HCT116 (cell line): ENCODE measurements around the gene TIMP4.

Source experiments
- CEBPB ChIP-seq: IDR thresholded peaks from 2 replicates; pipeline ENCODE4 v1.6.1; 2012; ENCODE audit warnings: low read depth
- EZH2 ChIP-seq: fragments of 200-600 bp; sonication (generic); IDR thresholded peaks from 2 replicates; pipeline ENCODE4 v1.6.1; 2017; ENCODE audit warnings: antibody characterized with exemption, mixed run types
- EZH2phosphoT487 ChIP-seq: fragments of 200-600 bp; IDR thresholded peaks from 2 replicates; pipeline ENCODE4 v1.6.1; 2018; ENCODE audit warnings: antibody characterized with exemption, borderline replicate concordance
- POLR2A ChIP-seq: IDR thresholded peaks from 2 replicates; pipeline ENCODE4 v1.7.0; 2011; ENCODE audit warnings: borderline replicate concordance; ENCODE audit not compliant: insufficient read depth, insufficient read length; ENCODE audit errors: extremely low read depth
- POLR2AphosphoS5 ChIP-seq: IDR thresholded peaks from 2 replicates; pipeline ENCODE4 v1.6.1; 2011; ENCODE audit warnings: mild to moderate bottlenecking, low read depth, low read length, moderate library complexity
- RAD21 ChIP-seq: IDR thresholded peaks from 2 replicates; pipeline ENCODE4 v1.6.1; 2012; ENCODE audit warnings: low read depth, mild to moderate bottlenecking
- SIN3A ChIP-seq: IDR thresholded peaks from 2 replicates; pipeline ENCODE4 v1.6.1; 2012; ENCODE audit warnings: low read depth
- SRF ChIP-seq: IDR thresholded peaks from 2 replicates; pipeline ENCODE4 v1.6.1; 2012; ENCODE audit warnings: low read depth
- YY1 ChIP-seq: IDR thresholded peaks from 2 replicates; pipeline ENCODE4 v1.6.1; 2011; ENCODE audit warnings: low read length, low read depth, moderate library complexity, mild to moderate bottlenecking; ENCODE audit not compliant: insufficient replicate concordance; ENCODE audit errors: extremely low read depth
- TF ChIP-seq, protein P1 (sequence below), 3 experiments: fragments of 200-600 bp in 1 of 3; sonication (generic) in 1 of 3; IDR thresholded peaks in 2 of 3; conservative IDR thresholded peaks in 1 of 3; 2 replicates each; pipeline ENCODE4 v1.5.1; 2012 to 2017; ENCODE audit warnings: low read depth in 2 of 3, low read length in 2 of 3, antibody characterized with exemption in 1 of 3, borderline replicate concordance in 1 of 3, control low read depth in 1 of 3, mild to moderate bottlenecking in 1 of 3, mixed read lengths in 1 of 3, mixed run types in 1 of 3, moderate library complexity in 1 of 3; ENCODE audit not compliant: insufficient read depth in 1 of 3

DNA sequence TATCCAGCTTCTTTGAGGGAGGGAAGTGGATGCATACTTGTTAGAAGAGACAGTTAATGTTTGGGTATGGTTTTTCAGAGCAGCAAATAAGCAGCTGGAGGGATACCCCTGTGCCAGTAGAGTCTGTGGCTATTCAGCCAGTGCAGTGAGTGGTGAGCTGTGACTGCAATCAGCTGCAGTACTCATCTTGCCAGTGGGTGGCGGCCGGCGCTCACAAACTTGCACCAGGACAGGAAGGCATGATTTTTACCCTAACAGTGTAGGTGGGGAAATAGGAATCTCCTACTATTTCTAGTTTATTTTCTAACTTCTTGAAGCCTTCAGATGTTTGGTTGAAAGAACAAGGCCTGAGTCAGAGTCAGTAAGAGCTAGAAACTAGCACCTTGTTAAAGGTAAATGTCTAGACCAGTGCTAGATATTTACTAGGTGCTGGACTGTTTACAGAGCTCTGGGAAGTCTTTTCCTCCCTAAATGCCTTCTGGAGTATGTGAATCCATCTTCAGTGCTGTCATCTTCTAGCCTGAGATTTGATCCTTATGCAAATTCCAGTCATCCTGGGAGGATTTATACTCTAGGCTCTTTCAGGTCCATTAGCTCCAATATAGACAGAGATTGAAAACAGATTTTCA lies 23.6 kb downstream of the TIMP4 start:
- TF ChIP-seq CEBPB (no peak), SRF (no peak), POLR2A (no peak), POLR2AphosphoS5 (no peak), EZH2phosphoT487 (no peak), SIN3A (no peak), RAD21 (peak; percentile 96), YY1 (no peak), EZH2 (no peak)
- TF ChIP-seq, protein P1, sequence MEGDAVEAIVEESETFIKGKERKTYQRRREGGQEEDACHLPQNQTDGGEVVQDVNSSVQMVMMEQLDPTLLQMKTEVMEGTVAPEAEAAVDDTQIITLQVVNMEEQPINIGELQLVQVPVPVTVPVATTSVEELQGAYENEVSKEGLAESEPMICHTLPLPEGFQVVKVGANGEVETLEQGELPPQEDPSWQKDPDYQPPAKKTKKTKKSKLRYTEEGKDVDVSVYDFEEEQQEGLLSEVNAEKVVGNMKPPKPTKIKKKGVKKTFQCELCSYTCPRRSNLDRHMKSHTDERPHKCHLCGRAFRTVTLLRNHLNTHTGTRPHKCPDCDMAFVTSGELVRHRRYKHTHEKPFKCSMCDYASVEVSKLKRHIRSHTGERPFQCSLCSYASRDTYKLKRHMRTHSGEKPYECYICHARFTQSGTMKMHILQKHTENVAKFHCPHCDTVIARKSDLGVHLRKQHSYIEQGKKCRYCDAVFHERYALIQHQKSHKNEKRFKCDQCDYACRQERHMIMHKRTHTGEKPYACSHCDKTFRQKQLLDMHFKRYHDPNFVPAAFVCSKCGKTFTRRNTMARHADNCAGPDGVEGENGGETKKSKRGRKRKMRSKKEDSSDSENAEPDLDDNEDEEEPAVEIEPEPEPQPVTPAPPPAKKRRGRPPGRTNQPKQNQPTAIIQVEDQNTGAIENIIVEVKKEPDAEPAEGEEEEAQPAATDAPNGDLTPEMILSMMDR (IDR thresholded peaks at IDR 0.05 in 2 of 3, conservative IDR thresholded peaks at IDR 0.05 in 1 of 3; ENCODE audit: borderline replicate concordance in 1 of 3, insufficient read depth in 1 of 3, low read depth in 2 of 3, low read length in 2 of 3), result peak; percentile 84 to 94 (median 90)
